Measurements from ENCODE around the gene AVEN. TPM values are rescaled to one million over a fixed set of nuclear protein-coding genes. Genes with fewer than 3 reads are reported as not detected.
"Not testable (repeated sequence)": the region's sequence is repeated elsewhere in the genome, so short reads cannot be mapped to it uniquely, and the experiment has no call there.

The AVEN gene
- total and polyA plus RNA-seq, 5 donors = 15.1 to 20.3 (median 17.3) TPM

DNA sequence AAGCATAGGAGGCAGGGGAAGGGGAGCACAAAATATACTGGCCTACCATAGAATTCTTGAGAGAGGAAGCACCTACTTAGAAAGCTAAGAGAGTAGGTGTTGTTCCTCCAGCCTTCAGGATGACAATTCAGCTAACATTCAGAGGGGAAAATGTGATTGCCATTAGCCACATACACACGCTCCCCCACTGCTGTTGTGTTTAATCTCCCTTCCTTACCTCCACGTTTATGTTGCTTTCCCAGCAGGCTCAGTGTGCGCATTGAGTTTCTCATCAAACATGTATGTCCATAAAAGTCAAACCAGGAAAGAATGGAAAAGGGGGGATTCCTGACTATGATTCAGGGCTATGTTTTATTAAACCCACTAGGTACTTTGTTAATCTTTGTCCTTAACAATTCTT, 215.9 kb downstream of the AVEN start:
- intact Hi-C loops (cut with DNase I) = no loop called here
- Histone ChIP-seq H3K27me3 (ENCODE audit: control insufficient read depth, insufficient read depth) (no peaks in the 10 kb centered on the region), H3K4me1 (ENCODE audit: control insufficient read depth, insufficient read depth, low read length) (no peaks in the 10 kb centered on the region), H3K27ac (ENCODE audit: low read length) (no peak overlapping the region), H3K9me3 (ENCODE audit: control insufficient read depth, low read length) (no peaks in the 10 kb centered on the region), H3K4me3 (ENCODE audit: low read length) (no peak overlapping the region)
- WGBS = 76% methylated on average over 3 of the region's 3 CpGs
- no peak for ATAC-seq
- DNase-seq = no peak

DNA sequence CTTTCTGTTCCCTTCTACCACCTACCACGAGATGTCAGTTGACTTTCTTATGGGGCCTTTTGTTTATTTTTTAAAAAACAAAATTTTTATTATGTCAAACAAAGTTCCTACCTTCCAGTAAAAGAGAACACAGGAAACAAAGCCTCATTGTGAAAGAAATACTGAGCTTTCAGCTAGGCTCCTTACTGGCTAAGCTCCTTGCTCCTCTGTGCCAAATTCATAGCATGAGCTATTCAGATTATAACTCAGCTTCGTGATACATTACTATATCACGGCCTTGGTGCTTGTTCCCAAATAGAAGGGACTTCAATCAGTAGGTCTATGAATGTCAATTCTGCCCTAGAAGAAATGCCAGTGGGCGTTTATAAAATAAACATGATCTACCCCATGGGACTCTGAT, 216.5 kb downstream of the AVEN start:
- no peak overlapping the region for H3K4me3 ChIP-seq (ENCODE audit: low read length)
- intact Hi-C loops (cut with DNase I) = no loop called here
- H3K27me3 ChIP-seq (ENCODE audit: control insufficient read depth, insufficient read depth) = no peaks in the 10 kb centered on the region
- H3K27ac ChIP-seq (ENCODE audit: low read length) = no peak overlapping the region
- no peaks in the 10 kb centered on the region for H3K9me3 ChIP-seq (ENCODE audit: control insufficient read depth, low read length)
- no peak for DNase-seq
- ATAC-seq = no peak
- no peaks in the 10 kb centered on the region for H3K4me1 ChIP-seq (ENCODE audit: control insufficient read depth, insufficient read depth, low read length)
- 46% methylated on average over 4 of the region's 4 CpGs for WGBS

DNA sequence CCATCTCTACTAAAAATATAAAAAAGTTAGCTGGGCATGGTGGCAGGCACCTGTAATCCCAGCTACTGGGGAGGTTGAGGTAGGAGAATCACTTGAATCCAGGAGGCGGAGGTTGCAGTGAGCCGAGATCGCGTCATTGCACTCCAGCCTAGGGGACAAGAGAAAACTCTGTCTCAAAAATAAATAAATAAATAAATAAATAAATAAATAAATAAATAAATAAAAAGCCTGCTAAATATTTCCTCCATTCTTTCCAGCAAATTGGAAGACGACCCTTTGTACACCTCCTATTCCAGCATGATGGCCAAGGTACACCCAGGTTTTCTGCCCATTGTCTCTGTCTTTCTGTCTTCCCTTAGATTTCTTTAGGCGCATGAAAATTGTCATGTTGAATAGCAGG, 219.5 kb downstream of the AVEN start:
- 96% methylated on average over 6 of the region's 6 CpGs for WGBS
- H3K9me3 ChIP-seq (ENCODE audit: control insufficient read depth, low read length); H3K4me1 ChIP-seq (ENCODE audit: control insufficient read depth, insufficient read depth, low read length); H3K27me3 ChIP-seq (ENCODE audit: control insufficient read depth, insufficient read depth); ATAC-seq; intact Hi-C loops (cut with DNase I); H3K27ac ChIP-seq (ENCODE audit: low read length); DNase-seq; H3K4me3 ChIP-seq (ENCODE audit: low read length): not testable (repeated sequence)

Other genes starting within 250 kb of the AVEN start
- not detected for gene CHRM5, start 70.7 kb downstream of the AVEN start, total RNA-seq
- not detected for gene CHRM5, start 70.7 kb downstream of the AVEN start, polyA plus RNA-seq
- gene EMC7, start 62.7 kb upstream of the AVEN start, total RNA-seq = 10 to 100 TPM; 66.0 to 90.0 (median 72.8) TPM
- gene EMC7, start 62.7 kb upstream of the AVEN start, polyA plus RNA-seq = 109 TPM
- gene PGBD4, start 62.9 kb upstream of the AVEN start, total RNA-seq = 1 to 10 TPM; 2.2 to 2.9 (median 2.7) TPM
- 1.5 TPM for gene PGBD4, start 62.9 kb upstream of the AVEN start, polyA plus RNA-seq
- 10 to 100 TPM; 18.3 to 26.1 (median 21.5) TPM for gene KATNBL1, start 170.9 kb upstream of the AVEN start, total RNA-seq
- 12.0 TPM for gene KATNBL1, start 170.9 kb upstream of the AVEN start, polyA plus RNA-seq
- gene EMC4, start 185.8 kb upstream of the AVEN start, total RNA-seq = 10 to 100 TPM; 73.9 to 84.0 (median 83.8) TPM
- 155 TPM for gene EMC4, start 185.8 kb upstream of the AVEN start, polyA plus RNA-seq

Measured in right cardiac atrium (tissue), 5 donors.